DOHH2 (cell line): ENCODE measurements around the gene TPRA1.

Source experiments
- H3F3A ChIP-seq: fragments of 200-600 bp; sonication (generic), shearing (Covaris generic); 2 replicates; pipeline ENCODE4 v1.6.0; 2016; ENCODE audit warnings: antibody characterized with exemption, mild to moderate bottlenecking; ENCODE audit not compliant: control insufficient read depth, insufficient read depth
- H3K27ac ChIP-seq: fragments of 200-600 bp; sonication (generic); 2 replicates; pipeline ENCODE4 v1.5.1; 2014; ENCODE audit warnings: low read depth, mild to moderate bottlenecking, low read length, moderate library complexity
- H3K27me3 ChIP-seq: fragments of 200-600 bp; sonication (generic); 2 replicates; pipeline ENCODE4 v1.6.1; 2014; ENCODE audit warnings: mild to moderate bottlenecking, low read length, mixed read lengths; ENCODE audit not compliant: control insufficient read depth
- H3K36me3 ChIP-seq: fragments of 200-600 bp; sonication (generic); 2 replicates; pipeline ENCODE4 v1.6.1; 2014; ENCODE audit warnings: mild to moderate bottlenecking, low read length, moderate library complexity, mixed read lengths; ENCODE audit not compliant: control insufficient read depth
- H3K4me1 ChIP-seq: fragments of 200-600 bp; sonication (generic); 2 replicates; pipeline ENCODE4 v1.6.1; 2014; ENCODE audit warnings: mild to moderate bottlenecking, low read length, mixed read lengths; ENCODE audit not compliant: control insufficient read depth
- H3K4me2 ChIP-seq: fragments of 200-600 bp; sonication (generic); 2 replicates; pipeline ENCODE4 v1.6.0; 2014; ENCODE audit warnings: mild to moderate bottlenecking, low read length, moderate library complexity
- H3K4me3 ChIP-seq: fragments of 200-600 bp; sonication (generic); 2 replicates; pipeline ENCODE4 v1.5.1; 2014; ENCODE audit warnings: mild to moderate bottlenecking, low read length, mixed read lengths
- H3K79me2 ChIP-seq: fragments of 200-600 bp; sonication (generic); 2 replicates; pipeline ENCODE4 v1.6.1; 2014; ENCODE audit warnings: mild to moderate bottlenecking, low read length, mixed read lengths; ENCODE audit not compliant: control insufficient read depth
- H3K9me2 ChIP-seq: fragments of 200-600 bp; sonication (generic); replicated peaks from 2 replicates; pipeline ENCODE4 v1.6.1; 2014; ENCODE audit warnings: mild to moderate bottlenecking, low read length, mixed read lengths; ENCODE audit not compliant: control insufficient read depth
- H3K9me3 ChIP-seq: fragments of 200-600 bp; sonication (generic); 2 replicates; pipeline ENCODE4 v1.6.1; 2014; ENCODE audit warnings: antibody characterized with exemption, low read length, mixed read lengths; ENCODE audit not compliant: control insufficient read depth, insufficient read depth
- H4K20me1 ChIP-seq: fragments of 200-600 bp; sonication (generic); 2 replicates; pipeline ENCODE4 v1.6.0; 2014; ENCODE audit warnings: low read depth, mild to moderate bottlenecking, antibody characterized with exemption, low read length, moderate library complexity; ENCODE audit not compliant: control insufficient read depth, insufficient read depth
- EZH2phosphoT487 ChIP-seq: fragments of 200-600 bp; sonication (generic); IDR thresholded peaks from 2 replicates; pipeline ENCODE4 v1.6.1; 2017; ENCODE audit warnings: borderline replicate concordance, mild to moderate bottlenecking, antibody characterized with exemption, low read length, moderate library complexity, mixed read lengths
- TF ChIP-seq, protein P1 (sequence below): fragments of 200-600 bp; sonication (generic); IDR thresholded peaks from one replicate; pipeline ENCODE4 v1.5.1; 2014; ENCODE audit warnings: antibody characterized with exemption, mild to moderate bottlenecking, low read depth, low read length; ENCODE audit not compliant: poor library complexity, severe bottlenecking

The TPRA1 gene

DNA sequence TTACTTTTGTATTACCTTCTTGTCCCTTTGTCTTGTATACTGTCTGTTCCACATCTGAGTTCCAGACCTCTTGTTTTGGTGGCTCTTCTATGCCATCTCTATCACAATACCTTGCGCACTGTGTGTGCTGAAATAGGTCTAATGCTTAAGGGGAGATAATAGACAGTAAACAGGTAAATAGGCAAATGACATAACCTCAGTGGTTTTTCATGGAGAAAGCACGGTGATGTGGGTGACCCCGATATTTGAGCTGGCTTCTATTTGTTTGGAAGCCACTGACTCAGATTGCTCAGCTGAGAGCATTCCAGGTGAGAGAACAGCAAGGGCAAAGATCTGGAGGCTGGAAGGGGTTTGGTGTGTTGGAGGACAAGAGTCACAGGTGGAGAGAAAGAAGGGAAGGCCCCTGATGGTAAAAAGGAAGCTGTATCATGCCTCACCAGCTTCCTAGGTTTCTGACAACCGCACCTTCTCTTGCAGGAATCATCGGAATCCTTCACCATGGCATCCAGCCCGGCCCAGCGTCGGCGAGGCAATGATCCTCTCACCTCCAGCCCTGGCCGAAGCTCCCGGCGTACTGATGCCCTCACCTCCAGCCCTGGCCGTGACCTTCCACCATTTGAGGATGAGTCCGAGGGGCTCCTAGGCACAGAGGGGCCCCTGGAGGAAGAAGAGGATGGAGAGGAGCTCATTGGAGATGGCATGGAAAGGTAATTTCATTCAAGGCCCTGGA, 8.5 kb upstream of the TPRA1 start:
- Histone ChIP-seq H3K27ac (peak overlapping the region; percentile 78), H3K27me3 (no peaks in the 10 kb centered on the region), H3K36me3 (peaks cover 73% of the 10 kb centered on the region), H3K9me2 (no peaks in the 10 kb centered on the region), H3F3A (no peaks in the 10 kb centered on the region), H3K9me3 (no peaks in the 10 kb centered on the region), H3K4me2 (peak overlapping the region; percentile 94), H3K79me2 (peaks cover 93% of the 10 kb centered on the region), H3K4me1 (peaks cover 56% of the 10 kb centered on the region), H4K20me1 (peaks cover 8% of the 10 kb centered on the region; the same call in 1 of the 2 replicates), H3K4me3 (peak overlapping the region; percentile 93)
- TF ChIP-seq, protein P1, sequence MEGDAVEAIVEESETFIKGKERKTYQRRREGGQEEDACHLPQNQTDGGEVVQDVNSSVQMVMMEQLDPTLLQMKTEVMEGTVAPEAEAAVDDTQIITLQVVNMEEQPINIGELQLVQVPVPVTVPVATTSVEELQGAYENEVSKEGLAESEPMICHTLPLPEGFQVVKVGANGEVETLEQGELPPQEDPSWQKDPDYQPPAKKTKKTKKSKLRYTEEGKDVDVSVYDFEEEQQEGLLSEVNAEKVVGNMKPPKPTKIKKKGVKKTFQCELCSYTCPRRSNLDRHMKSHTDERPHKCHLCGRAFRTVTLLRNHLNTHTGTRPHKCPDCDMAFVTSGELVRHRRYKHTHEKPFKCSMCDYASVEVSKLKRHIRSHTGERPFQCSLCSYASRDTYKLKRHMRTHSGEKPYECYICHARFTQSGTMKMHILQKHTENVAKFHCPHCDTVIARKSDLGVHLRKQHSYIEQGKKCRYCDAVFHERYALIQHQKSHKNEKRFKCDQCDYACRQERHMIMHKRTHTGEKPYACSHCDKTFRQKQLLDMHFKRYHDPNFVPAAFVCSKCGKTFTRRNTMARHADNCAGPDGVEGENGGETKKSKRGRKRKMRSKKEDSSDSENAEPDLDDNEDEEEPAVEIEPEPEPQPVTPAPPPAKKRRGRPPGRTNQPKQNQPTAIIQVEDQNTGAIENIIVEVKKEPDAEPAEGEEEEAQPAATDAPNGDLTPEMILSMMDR: no peak
- no peak for TF ChIP-seq EZH2phosphoT487

DNA sequence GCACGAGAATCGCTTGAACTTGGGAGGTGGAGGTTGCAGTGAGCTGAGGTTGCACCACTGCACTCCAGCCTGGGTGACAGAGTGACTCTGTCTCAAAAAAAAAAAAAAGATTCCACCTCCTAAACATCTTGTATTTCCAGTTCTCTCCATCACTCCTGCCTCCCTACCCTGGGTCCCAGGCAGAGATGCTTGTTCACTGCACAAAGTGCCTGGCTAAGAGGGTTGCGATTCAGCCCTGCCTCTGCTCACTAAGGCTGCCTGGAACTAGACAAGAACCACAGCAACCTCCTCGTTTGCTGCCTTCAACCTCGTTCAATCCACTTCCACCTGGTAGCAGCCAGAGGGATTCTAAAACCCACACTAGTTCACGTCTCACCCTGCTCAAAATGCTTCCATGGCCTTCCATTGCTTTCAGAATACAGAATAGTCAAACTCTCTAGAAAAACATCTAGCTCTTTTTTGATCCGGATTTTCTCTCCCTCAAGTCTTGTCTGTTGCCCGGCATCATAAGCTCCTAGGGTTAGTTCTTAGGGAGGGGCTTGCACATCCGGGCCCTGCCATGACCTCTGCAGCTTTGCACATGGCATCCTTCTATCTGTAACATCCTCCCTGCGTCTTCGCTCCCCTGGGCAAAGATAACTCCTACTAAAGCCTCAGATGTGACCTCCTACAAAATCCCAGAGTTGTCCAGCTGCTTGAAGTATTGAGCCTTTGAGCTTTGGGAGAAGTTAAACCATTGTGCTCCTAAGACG, 6.7 kb upstream of the TPRA1 start:
- H3F3A ChIP-seq: peaks cover 8% of the 10 kb centered on the region; the same call in 1 of the 2 replicates
- H4K20me1 ChIP-seq: peaks cover 8% of the 10 kb centered on the region; the same call in 1 of the 2 replicates
- peaks cover 83% of the 10 kb centered on the region for H3K79me2 ChIP-seq
- H3K4me1 ChIP-seq: peaks cover 65% of the 10 kb centered on the region
- H3K27me3 ChIP-seq: no peaks in the 10 kb centered on the region
- H3K9me2 ChIP-seq: no peaks in the 10 kb centered on the region
- H3K36me3 ChIP-seq: peaks cover 67% of the 10 kb centered on the region
- peak overlapping the region; percentile 93 for H3K4me3 ChIP-seq
- peak overlapping the region; percentile 97 for H3K4me2 ChIP-seq
- peak overlapping the region; percentile 68 for H3K27ac ChIP-seq
- no peaks in the 10 kb centered on the region for H3K9me3 ChIP-seq
- TF ChIP-seq EZH2phosphoT487: no peak
- TF ChIP-seq, protein P1: no peak

DNA sequence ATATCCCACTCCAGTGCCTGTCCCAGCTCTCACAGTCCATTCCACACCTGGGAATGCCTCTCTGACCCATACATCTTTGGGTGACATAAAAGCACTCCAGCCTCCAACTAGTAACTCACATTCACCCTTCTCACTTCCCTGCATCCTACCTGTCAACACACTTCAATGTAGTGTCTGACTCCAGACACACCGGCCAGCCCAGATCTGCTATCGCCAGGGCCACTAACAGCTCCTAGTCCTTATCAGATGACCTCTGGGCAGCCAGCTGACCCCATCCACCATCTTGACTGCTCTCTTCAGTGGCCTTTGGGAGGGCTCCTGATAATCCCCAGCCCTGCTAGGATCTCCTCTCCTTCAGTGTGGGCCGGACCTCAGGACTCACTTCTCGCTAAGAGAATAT, 4.8 kb upstream of the TPRA1 start:
- Histone ChIP-seq H3F3A (peaks cover 13% of the 10 kb centered on the region; the same call in 1 of the 2 replicates), H3K4me1 (peaks cover 58% of the 10 kb centered on the region), H3K36me3 (peaks cover 54% of the 10 kb centered on the region), H3K9me2 (no peaks in the 10 kb centered on the region), H4K20me1 (no peaks in the 10 kb centered on the region), H3K27me3 (no peaks in the 10 kb centered on the region), H3K4me3 (no peak overlapping the region), H3K9me3 (no peaks in the 10 kb centered on the region), H3K79me2 (peaks cover 75% of the 10 kb centered on the region), H3K4me2 (no peak overlapping the region; the same call in 1 of the 2 replicates), H3K27ac (no peak overlapping the region)
- TF ChIP-seq EZH2phosphoT487: no peak
- TF ChIP-seq, protein P1: no peak
